Mucosa of descending colon (tissue), 3 donors: ENCODE results near the gene DMRT1. TPM values are rescaled to one million over a fixed set of nuclear protein-coding genes. Genes with fewer than 3 reads are reported as not detected.
"Not testable (repeated sequence)": the region's sequence is repeated elsewhere in the genome, so short reads cannot be mapped to it uniquely, and the experiment has no call there.

Experiments
- ATAC-seq: fragments of 200-7000 bp; cut with Tn5 transposase; one replicate; pipeline ENCODE4 v1.9.1; 2020; ENCODE audit warnings: mild to moderate bottlenecking, moderate library complexity
- DNase-seq, 3 donors: peaks; one replicate each; pipeline ENCODE4 v3.0.0-alpha.2; 2020
- H3K36me3 ChIP-seq: fragments of 200-600 bp; one replicate; pipeline ENCODE4 v1.8.0; 2021; ENCODE audit warnings: low read depth, mild to moderate bottlenecking
- H3K4me1 ChIP-seq: fragments of 200-600 bp; one replicate; pipeline ENCODE4 v1.8.0; 2021; ENCODE audit warnings: low read depth, mild to moderate bottlenecking
- H3K4me3 ChIP-seq: fragments of 200-600 bp; one replicate; pipeline ENCODE4 v1.8.0; 2021; ENCODE audit warnings: mild to moderate bottlenecking
- H3K9me3 ChIP-seq: fragments of 200-600 bp; one replicate; pipeline ENCODE4 v1.8.0; 2021; ENCODE audit warnings: mild to moderate bottlenecking
- CTCF ChIP-seq: fragments of 200-600 bp; IDR thresholded peaks from one replicate; pipeline ENCODE4 v1.8.0; 2022; ENCODE audit warnings: antibody characterized with exemption, mild to moderate bottlenecking
- intact Hi-C, 2 donors: fragments of 100-400 bp; cut with DNase I in 1 of 2; cut with micrococcal nuclease in 1 of 2; formaldehyde crosslinking; loops; one replicate each; pipeline versions ENCODE4 v1.11.0 to v1.11.1; 2022; cut with DNase I, micrococcal nuclease
- total RNA-seq, 3 donors: library from RNA; stranded (reverse); fragmentation: NEBNext Ultra II Directional in 2 of 3; extraction: Animal tissue kit (Norgen Biotek cat#: 25700) in 2 of 3; gene quantifications; one replicate each; pipeline versions ENCODE4 v1.2.1 to v1.2.4, GENCODE V29; 2021 to 2023
- donor health status: DM: no; HTN: no; CAD: no; lungs with moderate emphysema.
- donor health status: DM: no; HTN: no; CAD: no.
- donor health status: DM: no; HTN: yes; CAD: no.

The DMRT1 gene
- total RNA-seq, 3 donors from 2014 or later = not detected

DNA sequence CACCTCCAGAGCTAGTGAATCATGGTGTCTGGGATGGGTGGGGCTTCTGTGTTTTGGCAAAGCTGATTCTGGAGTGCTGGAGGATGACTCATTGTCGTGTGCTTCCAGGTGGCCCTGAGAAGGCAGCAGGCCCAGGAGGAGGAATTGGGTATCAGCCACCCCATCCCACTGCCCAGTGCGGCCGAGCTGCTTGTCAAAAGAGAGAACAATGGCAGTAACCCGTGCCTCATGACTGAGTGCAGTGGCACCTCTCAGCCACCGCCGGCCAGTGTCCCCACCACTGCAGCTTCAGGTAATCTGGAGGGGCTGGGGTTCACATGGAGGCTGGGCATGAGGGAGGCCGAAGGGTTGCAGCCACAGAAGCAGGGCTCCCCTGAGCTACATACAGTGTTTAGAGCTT lies 5.4 kb downstream of the DMRT1 start:
- no peak overlapping the region for H3K4me3 ChIP-seq
- DNase-seq = no peak
- peaks cover 1% of the 10 kb centered on the region for H3K4me1 ChIP-seq
- H3K36me3 ChIP-seq = no peaks in the 10 kb centered on the region
- no peaks in the 10 kb centered on the region for H3K9me3 ChIP-seq
- intact Hi-C loops = no loop called here
- TF ChIP-seq CTCF = no peak
- no peak for ATAC-seq

GRCh38 chr9:847505-847904 lies 6.0 kb downstream of the DMRT1 start:
- intact Hi-C loops = no loop called here
- ATAC-seq (no peak), DNase-seq (no peak)
- Histone ChIP-seq H3K36me3 (no peaks in the 10 kb centered on the region), H3K9me3 (no peaks in the 10 kb centered on the region), H3K4me1 (no peaks in the 10 kb centered on the region), H3K4me3 (no peak overlapping the region)
- TF ChIP-seq CTCF = no peak

- no peaks in the 10 kb centered on the region for H3K36me3 ChIP-seq
- no peaks in the 10 kb centered on the region for H3K4me1 ChIP-seq
- H3K4me3 ChIP-seq = no peak overlapping the region
- no peaks in the 10 kb centered on the region for H3K9me3 ChIP-seq
- intact Hi-C loops = no loop called here
- no peak for ATAC-seq
- TF ChIP-seq CTCF = no peak
- DNase-seq = no peak
These were observed 7.9 kb downstream of the DMRT1 start for GRCh38 chr9:849431-849830.

DNA sequence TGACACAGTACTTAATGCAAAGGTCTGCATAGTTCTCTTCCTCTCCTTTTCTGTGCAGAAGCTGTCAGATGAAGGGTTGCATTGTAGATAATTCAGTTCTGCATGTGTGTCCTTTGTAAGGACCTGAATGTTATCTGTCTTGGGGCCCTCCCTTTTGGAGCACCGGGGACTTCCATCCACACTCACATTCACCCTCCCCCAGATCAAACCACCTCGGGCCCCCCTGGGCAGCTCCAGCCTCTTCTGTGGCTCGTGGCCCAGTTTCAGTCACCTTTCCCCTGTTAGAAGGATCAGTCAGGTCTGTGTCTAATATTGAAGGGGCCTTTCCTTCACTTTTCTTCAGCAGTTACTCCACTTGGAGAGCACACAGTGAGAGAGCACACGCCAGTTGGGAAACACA lies 11.0 kb downstream of the DMRT1 start:
- H3K9me3 ChIP-seq = no peaks in the 10 kb centered on the region
- no peak overlapping the region for H3K4me3 ChIP-seq
- no peak for ATAC-seq
- intact Hi-C loops = no loop called here
- DNase-seq = no peak
- no peak for TF ChIP-seq CTCF
- H3K36me3 ChIP-seq = no peaks in the 10 kb centered on the region
- H3K4me1 ChIP-seq = no peaks in the 10 kb centered on the region

DNA sequence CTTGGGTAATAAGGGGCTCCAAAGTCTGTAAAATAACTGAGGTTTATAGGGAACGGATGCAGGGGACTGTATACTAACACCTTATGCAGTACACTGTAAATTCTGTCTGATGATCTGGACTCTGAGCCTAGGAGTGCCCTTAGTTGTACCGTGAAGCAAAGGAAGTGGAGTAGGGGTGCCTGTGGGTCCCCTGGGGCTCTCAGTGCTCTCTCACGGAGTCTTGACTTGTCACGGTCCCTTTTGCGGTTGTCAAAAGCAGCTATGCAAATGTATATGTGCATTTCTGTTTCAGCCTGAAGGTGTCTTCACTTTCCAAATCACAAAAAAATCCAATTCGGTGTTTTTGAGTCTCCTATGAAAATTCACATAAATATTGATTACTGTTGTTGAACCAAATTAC lies 17.8 kb downstream of the DMRT1 start:
- Histone ChIP-seq H3K4me1 (no peaks in the 10 kb centered on the region), H3K4me3 (no peak overlapping the region), H3K36me3 (no peaks in the 10 kb centered on the region), H3K9me3 (no peaks in the 10 kb centered on the region)
- DNase-seq (no peak), ATAC-seq (no peak)
- intact Hi-C loops = no loop called here
- no peak for TF ChIP-seq CTCF

DNA sequence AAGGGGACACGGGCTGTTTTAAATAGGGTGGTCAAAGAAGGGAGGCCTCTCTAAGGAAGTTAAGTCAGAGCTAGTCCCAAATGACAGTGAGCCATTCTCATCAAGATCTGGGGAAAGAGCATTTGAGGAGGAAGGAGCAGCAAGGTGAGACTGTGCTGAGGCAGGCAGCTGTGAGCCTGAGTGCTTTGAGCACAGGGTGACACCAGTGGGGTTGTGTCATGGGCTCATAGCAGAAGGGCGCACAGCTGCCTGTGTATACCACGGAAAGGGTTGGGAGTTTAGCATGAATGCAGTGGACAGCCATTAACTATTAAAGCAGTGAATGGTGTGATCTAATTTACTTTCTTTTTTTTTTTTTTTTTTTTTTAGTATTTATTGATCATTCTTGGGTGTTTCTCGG lies 19.2 kb downstream of the DMRT1 start:
- Histone ChIP-seq H3K4me3 (no peak overlapping the region), H3K9me3 (no peaks in the 10 kb centered on the region), H3K36me3 (no peaks in the 10 kb centered on the region), H3K4me1 (no peaks in the 10 kb centered on the region)
- no peak for ATAC-seq
- no peak for TF ChIP-seq CTCF
- intact Hi-C loops = no loop called here
- no peak for DNase-seq

- H3K36me3 ChIP-seq, intact Hi-C loops: not testable (repeated sequence)
These were observed 20.0 kb downstream of the DMRT1 start for GRCh38 chr9:861525-861924.

More at GRCh38 chr9:861525-861924, 20.0 kb downstream of the DMRT1 start:
- not testable (repeated sequence) for H3K4me3 ChIP-seq, DNase-seq, H3K9me3 ChIP-seq, H3K4me1 ChIP-seq, ATAC-seq
